HCT116 (cell line): ENCODE data around the gene CD40. TPM values are rescaled to one million over a fixed set of nuclear protein-coding genes. Genes with fewer than 3 reads are reported as not detected.

Source experiments
- ATAC-seq: fragments of 200-7000 bp; cut with Tn5 transposase; 2 replicates; pipeline ENCODE4 v1.9.1; 2020; ENCODE audit warnings: mild to moderate bottlenecking, moderate library complexity
- BruUV-seq: library from RNA; stranded (reverse); fragments of 400-500 nt; replicated peaks from 2 replicates; lab custom pipeline; 2021; lab: Mats Ljungman, UMichigan
- CTCF ChIA-PET: fragments of 300-600 bp; sonication (Branson Sonifier 250); formaldehyde crosslinking; loops from one replicate; lab custom pipeline; 2021; ENCODE audit warnings: antibody characterized with exemption; lab: Charles Lee
- POLR2A ChIA-PET: fragments of 300-600, 350-600 bp; sonication (Branson Sonifier 250); formaldehyde crosslinking; loops from one replicate; lab custom pipeline; 2021; ENCODE audit warnings: antibody characterized with exemption; lab: Charles Lee
- RAD21 ChIA-PET, 2 experiments: fragments of 300-600 bp; sonication (Branson Sonifier 250); formaldehyde crosslinking; loops; one replicate each; lab custom pipeline; 2023; ENCODE audit warnings: low total read pairs in 2 of 2; ENCODE audit not compliant: uncharacterized antibody in 2 of 2, unreplicated experiment in 2 of 2, low non-redundant PET in 1 of 2; lab: Charles Lee
- DNase-seq: peaks from one replicate; pipeline ENCODE4 v3.0.0-alpha.2; 2010; ENCODE audit warnings: low read depth, low spot score
- H2AFZ ChIP-seq: fragments of 200-600 bp; shearing (Covaris generic), sonication (generic); 2 replicates; pipeline ENCODE4 v1.6.1; 2017; ENCODE audit warnings: low read depth, mixed run types, mixed read lengths, antibody characterized with exemption, low read length; ENCODE audit not compliant: poor library complexity, severe bottlenecking
- H3K27ac ChIP-seq: 2 replicates; pipeline ENCODE4 v1.5.1; 2012; ENCODE audit warnings: low read depth, low read length
- H3K27me3 ChIP-seq: fragments of 200-600 bp; sonication (generic); 2 replicates; pipeline ENCODE4 v1.6.1; 2016; ENCODE audit warnings: mixed run types, low read length, mixed read lengths; ENCODE audit not compliant: insufficient read depth
- H3K36me3 ChIP-seq, 2 experiments: fragments of 200-500 bp in 1 of 2; fragments of 200-600 bp in 1 of 2; sonication (Bioruptor generic) in 1 of 2; sonication (generic) in 1 of 2; 2 replicates each; pipeline versions ENCODE4 v1.5.1 to v1.6.1; 2014 to 2016; ENCODE audit warnings: low read length in 2 of 2, inconsistent platforms in 1 of 2, mixed read lengths in 1 of 2, mixed run types in 1 of 2; ENCODE audit not compliant: insufficient read depth in 2 of 2, control insufficient read depth in 1 of 2
- H3K4me1 ChIP-seq, 2 experiments: fragments of 200-600 bp in 1 of 2; sonication (generic) in 1 of 2; 2 replicates each; pipeline versions ENCODE4 v1.5.1 to v1.6.1; 2012 to 2017; ENCODE audit warnings: low read length in 2 of 2, inconsistent platforms in 1 of 2, mild to moderate bottlenecking in 1 of 2, mixed read lengths in 1 of 2, mixed run types in 1 of 2, moderate library complexity in 1 of 2; ENCODE audit not compliant: insufficient read depth in 2 of 2, control insufficient read depth in 1 of 2
- H3K4me2 ChIP-seq: fragments of 200-600 bp; sonication (generic); 2 replicates; pipeline ENCODE4 v1.6.1; 2017; ENCODE audit warnings: mixed run types, low read length, mixed read lengths
- H3K4me3 ChIP-seq, 2 experiments: fragments of 200-600 bp in 1 of 2; sonication (generic) in 1 of 2; replicated peaks in 1 of 2; 2 replicates each; pipeline ENCODE4 v1.5.1; 2011 to 2016; ENCODE audit warnings: low read length in 2 of 2, control low read depth in 1 of 2, low read depth in 1 of 2, mild to moderate bottlenecking in 1 of 2, mixed read lengths in 1 of 2, mixed run types in 1 of 2
- H3K79me2 ChIP-seq: fragments of 200-600 bp; sonication (generic); 2 replicates; pipeline ENCODE4 v1.6.1; 2017; ENCODE audit warnings: mild to moderate bottlenecking, mixed run types, low read length, moderate library complexity, mixed read lengths; ENCODE audit not compliant: insufficient read depth
- H3K9ac ChIP-seq: fragments of 200-600 bp; sonication (generic); 2 replicates; pipeline ENCODE4 v1.6.1; 2016; ENCODE audit warnings: low read length, mixed read lengths
- H3K9me2 ChIP-seq: fragments of 200-600 bp; sonication (generic), shearing (Covaris generic); 2 replicates; pipeline ENCODE4 v1.6.1; 2017; ENCODE audit warnings: mixed run types, mild to moderate bottlenecking, moderate library complexity; ENCODE audit not compliant: insufficient read depth
- H3K9me3 ChIP-seq, 2 experiments: fragments of 200-500 bp in 1 of 2; fragments of 200-600 bp in 1 of 2; sonication (Bioruptor generic) in 1 of 2; sonication (generic) in 1 of 2; 2 replicates each; pipeline ENCODE4 v1.6.1; 2014 to 2017; ENCODE audit warnings: low read length in 2 of 2, mixed read lengths in 2 of 2, inconsistent platforms in 1 of 2, low read depth in 1 of 2, mild to moderate bottlenecking in 1 of 2, mixed run types in 1 of 2, moderate library complexity in 1 of 2; ENCODE audit not compliant: control insufficient read depth in 1 of 2, insufficient read depth in 1 of 2
- H4K20me1 ChIP-seq: fragments of 200-600 bp; sonication (generic), shearing (Covaris generic); 2 replicates; pipeline ENCODE4 v1.6.1; 2017; ENCODE audit warnings: mixed run types, mild to moderate bottlenecking, moderate library complexity; ENCODE audit not compliant: insufficient read depth
- ATF3 ChIP-seq: IDR thresholded peaks from 2 replicates; pipeline ENCODE4 v1.6.1; 2012
- EGR1 ChIP-seq: IDR thresholded peaks from 2 replicates; pipeline ENCODE4 v1.6.1; 2012; ENCODE audit warnings: low read depth
- EZH2 ChIP-seq: fragments of 200-600 bp; sonication (generic); IDR thresholded peaks from 2 replicates; pipeline ENCODE4 v1.6.1; 2017; ENCODE audit warnings: antibody characterized with exemption, mixed run types
- REST ChIP-seq: IDR thresholded peaks from 2 replicates; pipeline ENCODE4 v1.6.1; 2012; ENCODE audit warnings: low read depth
- SP1 ChIP-seq: IDR thresholded peaks from 2 replicates; pipeline ENCODE4 v1.6.1; 2012; ENCODE audit warnings: low read depth
- YY1 ChIP-seq: IDR thresholded peaks from 2 replicates; pipeline ENCODE4 v1.6.1; 2011; ENCODE audit warnings: low read length, low read depth, moderate library complexity, mild to moderate bottlenecking; ENCODE audit not compliant: insufficient replicate concordance; ENCODE audit errors: extremely low read depth
- intact Hi-C: fragments of 100-400 bp; cut with micrococcal nuclease; formaldehyde crosslinking; loops from 2 replicates; pipeline ENCODE4 v1.10.0; 2022
- total RNA-seq: library from RNA; stranded (reverse); gene quantifications from one replicate; pipeline ENCODE4 v1.2.1, GENCODE V29; 2021; ENCODE audit not compliant: unreplicated experiment

The CD40 gene
- total RNA-seq, 1 experiment from 2014 or later: 21.3 TPM

- BruUV-seq: no TSS peak
- ChIA-PET RAD21 (no interaction called here), CTCF (no interaction called here), POLR2A (no interaction called here)
- Histone ChIP-seq H3K9me3 (no peaks in the 10 kb centered on the region), H3K9me2 (no peaks in the 10 kb centered on the region), H3K4me2 (no peak overlapping the region), H3K4me3 (no peak overlapping the region), H3K4me1 (peaks cover 11 to 15% of the 10 kb centered on the region in 2 experiments), H3K9ac (no peak overlapping the region), H3K27me3 (no peaks in the 10 kb centered on the region)
- intact Hi-C loops: no loop called here
- no peak for TF ChIP-seq YY1
- TF ChIP-seq SP1: no peak
- TF ChIP-seq REST: no peak
- TF ChIP-seq EZH2: no peak
- no peak for TF ChIP-seq EGR1
- TF ChIP-seq ATF3: no peak
- TF ChIP-seq, all 23 proteins: peak for 0
- DNase-seq (no peak), ATAC-seq (no peak)
- Histone ChIP-seq H2AFZ (no peak overlapping the region), H3K36me3 (peaks cover 0 to 14% of the 10 kb centered on the region in 2 experiments; a peak in 2 of 4 replicates), H3K79me2 (peaks cover 12% of the 10 kb centered on the region), H4K20me1 (no peaks in the 10 kb centered on the region), H3K27ac (no peak overlapping the region)
These were observed 3.2 kb downstream of the CD40 start for GRCh38 chr20:46121184-46121930.
